HS-5 (cell line): ENCODE results near the gene SPATA20.

ENCODE experiments used
- DNase-seq: peaks from one replicate; pipeline ENCODE4 v3.0.0-alpha.2; 2012; ENCODE audit warnings: low read depth

Gene SPATA20

GRCh38 chr17:50602836-50603235 is 55.9 kb downstream of the SPATA20 start:
- DNase-seq: no peak

GRCh38 chr17:50603340-50603739 is 56.4 kb downstream of the SPATA20 start:
- no peak for DNase-seq

GRCh38 chr17:50604513-50604912 is 57.5 kb downstream of the SPATA20 start:
- DNase-seq: no peak

GRCh38 chr17:50605429-50605828 is 58.5 kb downstream of the SPATA20 start:
- DNase-seq: no peak
